ENCODE data around the gene HDDC3. TPM values are rescaled to one million over a fixed set of nuclear protein-coding genes. Genes with fewer than 3 reads are reported as not detected.

HDDC3 gene
- total RNA-seq, 1 experiment from 2014 or later: 18.1 TPM

DNA sequence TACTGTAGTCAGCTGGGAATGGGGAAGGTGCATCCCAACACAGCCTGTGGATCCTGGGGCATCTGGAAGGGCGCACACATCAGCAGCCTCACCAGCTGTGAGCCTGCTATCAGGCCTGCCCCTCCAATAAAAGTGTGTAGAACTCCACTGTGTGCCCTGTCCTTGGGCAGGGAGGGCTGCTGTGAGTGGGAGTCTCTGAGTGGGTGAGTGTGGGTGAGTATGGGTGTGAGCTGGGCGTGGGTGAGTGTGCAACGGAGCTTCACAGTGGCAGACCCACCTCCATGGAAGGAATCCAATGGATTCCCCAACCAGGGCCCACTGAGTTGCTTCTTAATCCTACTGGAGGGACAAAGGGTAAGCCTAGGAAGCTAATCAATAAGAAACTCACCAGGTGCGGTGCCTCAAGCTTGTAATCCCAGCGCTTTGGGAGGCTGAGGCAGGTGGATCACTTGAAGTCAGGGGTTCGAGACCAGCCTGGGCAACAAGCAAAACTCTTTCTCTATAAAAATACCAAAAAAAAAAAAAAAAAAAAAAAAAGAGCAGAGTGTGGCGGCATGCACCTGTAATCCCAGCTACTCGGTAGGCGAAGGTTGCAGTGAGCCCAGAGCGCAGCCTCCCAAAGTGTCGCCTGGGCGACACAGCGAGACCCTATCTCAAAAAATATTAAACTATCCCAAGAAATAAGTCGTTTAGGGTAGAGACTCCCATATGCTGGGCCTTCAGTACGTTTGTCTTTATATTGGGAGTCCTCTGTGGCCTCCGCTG is 21.8 kb upstream of the HDDC3 start:
- DNase-seq (ENCODE audit: low spot score): no peak

DNA sequence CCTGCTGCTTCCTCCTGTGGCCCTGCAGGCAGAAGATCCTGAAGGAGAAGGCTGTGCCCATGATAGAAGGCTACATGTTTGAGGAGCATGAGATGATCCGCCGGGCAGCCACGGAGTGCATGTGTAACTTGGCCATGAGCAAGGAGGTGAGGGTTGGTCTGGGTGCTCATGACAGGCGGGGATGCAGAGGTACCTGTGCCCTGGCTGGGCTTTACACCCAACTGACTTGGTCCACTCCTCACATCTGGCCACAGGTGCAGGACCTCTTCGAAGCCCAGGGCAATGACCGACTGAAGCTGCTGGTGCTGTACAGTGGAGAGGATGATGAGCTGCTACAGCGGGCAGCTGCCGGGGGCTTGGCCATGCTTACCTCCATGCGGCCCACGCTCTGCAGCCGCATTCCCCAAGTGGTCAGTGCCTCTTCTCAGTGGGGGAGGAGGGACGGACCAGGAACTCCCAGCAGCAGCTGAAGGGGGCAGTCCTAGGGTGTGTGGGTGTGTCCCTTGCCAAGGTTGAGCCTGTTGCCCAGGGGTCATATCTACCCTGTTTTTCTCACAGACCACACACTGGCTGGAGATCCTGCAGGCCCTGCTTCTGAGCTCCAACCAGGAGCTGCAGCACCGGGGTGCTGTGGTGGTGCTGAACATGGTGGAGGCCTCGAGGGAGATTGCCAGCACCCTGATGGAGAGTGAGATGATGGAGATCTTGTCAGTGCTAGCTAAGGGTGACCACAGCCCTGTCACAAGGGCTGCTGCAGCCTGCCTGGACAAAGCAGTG is 20.7 kb upstream of the HDDC3 start:
- no peak for DNase-seq (ENCODE audit: low spot score)

DNA sequence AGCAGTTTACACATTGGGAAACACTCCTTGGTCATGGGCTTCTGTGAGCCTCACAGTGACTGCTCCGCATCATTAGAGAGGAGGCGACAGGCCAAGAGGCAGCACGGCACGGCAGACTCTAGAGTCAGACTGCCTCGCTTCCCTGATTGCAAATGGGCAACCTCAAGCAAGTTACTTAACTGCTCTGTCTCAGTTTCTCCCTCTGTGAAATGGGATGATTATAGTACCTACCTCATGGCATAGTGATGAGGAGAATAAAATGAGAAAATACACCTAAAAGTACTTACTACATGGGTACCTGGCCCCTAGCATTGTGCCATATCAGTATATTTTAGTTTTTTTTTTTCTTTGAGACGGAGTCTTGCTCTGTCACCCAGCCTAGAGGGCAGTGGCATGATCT is 18.3 kb upstream of the HDDC3 start:
- no peak for DNase-seq (ENCODE audit: low spot score)

DNA sequence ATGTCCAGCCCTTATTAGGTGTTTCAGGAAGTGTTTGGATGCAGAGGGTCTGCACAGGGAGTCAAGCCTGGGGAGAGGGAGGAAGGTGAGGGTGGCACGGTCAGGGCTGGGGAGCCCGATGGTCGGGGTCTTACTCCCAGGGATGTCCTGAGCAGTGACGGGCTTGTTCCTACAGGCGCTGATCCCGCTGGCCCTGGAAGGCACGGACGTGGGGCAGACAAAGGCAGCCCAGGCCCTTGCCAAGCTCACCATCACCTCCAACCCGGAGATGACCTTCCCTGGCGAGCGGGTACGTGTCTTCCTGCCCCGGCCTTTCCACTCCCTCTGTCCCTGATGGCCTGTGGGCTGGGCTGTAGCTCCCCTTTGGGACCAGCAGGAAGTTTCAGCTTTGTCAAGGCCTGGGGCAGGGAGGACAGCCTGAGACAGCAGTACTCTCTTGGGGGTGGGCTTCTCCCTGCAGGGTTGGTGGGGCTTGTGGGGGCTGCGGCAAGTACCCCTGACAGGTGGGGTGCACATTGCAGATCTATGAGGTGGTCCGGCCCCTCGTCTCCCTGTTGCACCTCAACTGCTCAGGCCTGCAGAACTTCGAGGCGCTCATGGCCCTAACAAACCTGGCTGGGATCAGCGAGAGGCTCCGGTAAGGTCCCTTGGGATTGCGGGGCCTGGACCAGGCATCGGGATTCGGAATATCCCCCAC is 17.8 kb upstream of the HDDC3 start:
- DNase-seq (ENCODE audit: low spot score): no peak

DNA sequence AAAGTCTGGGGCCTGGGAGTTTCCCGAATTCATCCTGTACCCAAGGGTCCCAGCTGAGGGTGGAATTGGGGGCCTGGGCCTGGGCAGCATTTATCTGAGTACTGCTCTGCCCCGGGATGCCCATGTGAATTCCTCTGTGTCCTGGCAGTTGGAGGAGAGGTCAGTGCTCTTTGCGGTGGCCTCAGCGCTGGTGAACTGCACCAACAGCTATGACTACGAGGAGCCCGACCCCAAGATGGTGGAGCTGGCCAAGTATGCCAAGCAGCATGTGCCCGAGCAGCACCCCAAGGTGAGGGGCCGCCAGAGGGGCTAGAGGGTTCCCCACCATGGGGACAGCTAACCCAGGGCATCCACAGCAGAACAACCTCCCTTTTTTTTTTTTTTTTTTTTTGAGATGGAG is 16.2 kb upstream of the HDDC3 start:
- DNase-seq (ENCODE audit: low spot score): no peak

DNA sequence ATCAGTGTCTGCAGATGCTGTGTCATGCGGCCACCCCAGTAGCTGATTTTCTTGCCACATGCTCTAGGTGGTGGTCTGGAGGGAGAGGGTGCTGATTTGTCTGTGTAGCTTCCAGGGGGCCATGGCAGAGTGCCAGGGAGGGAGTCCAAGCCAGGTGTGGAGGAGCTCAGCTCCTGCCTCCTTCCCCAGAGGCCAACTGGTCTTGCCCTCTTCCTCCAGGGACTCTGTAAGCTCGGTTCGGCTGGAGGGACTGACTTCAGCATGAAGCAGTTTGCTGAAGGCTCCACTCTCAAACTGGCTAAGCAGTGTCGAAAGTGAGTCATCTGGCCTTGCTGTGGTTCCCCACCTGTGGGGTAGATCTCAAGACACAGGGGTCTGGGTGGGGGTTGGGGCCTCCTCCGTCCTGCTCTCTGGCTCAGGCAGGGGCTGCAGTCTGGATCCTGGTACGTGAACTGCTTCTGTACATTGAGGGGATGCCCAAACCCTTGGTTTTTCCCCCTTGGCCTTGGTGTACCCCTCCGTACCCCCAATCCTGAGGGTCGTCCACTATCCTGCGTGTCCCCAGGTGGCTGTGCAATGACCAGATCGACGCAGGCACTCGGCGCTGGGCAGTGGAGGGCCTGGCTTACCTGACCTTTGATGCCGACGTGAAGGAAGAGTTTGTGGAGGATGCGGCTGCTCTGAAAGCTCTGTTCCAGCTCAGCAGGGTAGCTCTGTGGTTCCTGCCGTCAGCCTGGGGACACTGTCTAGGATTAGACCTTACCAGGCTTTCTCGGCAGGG is 15.4 kb upstream of the HDDC3 start:
- DNase-seq (ENCODE audit: low spot score): no peak

DNA sequence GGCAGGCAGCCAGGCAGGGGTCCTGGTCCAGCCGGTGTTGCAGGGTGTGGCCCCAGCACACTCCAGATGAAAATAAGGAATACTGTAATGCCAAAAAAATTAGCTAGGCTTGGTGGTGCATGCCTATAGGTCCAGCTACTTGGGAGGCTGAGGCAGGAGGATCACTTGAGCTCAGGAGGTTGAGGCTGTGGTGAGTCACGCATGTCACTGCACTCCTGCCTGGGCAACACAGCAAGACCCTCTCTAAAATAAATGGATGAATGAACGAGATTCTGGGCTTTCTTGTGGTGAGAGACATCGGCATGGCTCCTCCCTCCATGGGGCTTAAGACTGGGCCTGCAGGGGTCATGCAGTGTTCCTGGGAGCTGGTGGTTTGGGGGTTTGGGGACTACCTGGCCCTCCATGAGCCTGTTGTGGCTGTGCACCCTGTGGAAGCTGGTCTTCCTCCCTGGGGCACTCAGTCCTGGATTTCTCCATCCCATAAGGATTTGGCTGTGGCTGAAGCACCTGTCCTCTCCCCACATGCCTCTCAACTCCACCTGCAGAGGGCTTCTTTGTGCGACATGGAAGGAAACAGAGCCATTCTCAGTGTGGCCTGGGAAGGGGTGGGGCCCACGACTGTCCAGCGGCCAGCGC is 14.7 kb upstream of the HDDC3 start:
- DNase-seq (ENCODE audit: low spot score): no peak

DNA sequence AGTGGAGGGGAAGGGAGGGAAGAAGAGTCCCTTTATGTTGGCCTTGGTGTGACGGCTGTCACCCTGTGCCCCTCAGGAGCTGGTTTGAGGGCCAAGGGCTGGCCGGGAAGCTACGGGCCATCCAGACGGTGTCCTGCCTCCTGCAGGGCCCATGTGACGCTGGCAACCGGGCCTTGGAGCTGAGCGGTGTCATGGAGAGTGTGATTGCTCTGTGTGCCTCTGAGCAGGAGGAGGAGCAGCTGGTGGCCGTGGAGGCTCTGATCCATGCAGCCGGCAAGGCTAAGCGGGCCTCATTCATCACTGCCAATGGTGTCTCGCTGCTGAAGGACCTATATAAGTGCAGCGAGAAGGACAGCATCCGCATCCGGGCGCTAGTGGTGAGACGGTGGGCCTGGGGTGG is 14.2 kb upstream of the HDDC3 start:
- DNase-seq (ENCODE audit: low spot score): no peak

DNA sequence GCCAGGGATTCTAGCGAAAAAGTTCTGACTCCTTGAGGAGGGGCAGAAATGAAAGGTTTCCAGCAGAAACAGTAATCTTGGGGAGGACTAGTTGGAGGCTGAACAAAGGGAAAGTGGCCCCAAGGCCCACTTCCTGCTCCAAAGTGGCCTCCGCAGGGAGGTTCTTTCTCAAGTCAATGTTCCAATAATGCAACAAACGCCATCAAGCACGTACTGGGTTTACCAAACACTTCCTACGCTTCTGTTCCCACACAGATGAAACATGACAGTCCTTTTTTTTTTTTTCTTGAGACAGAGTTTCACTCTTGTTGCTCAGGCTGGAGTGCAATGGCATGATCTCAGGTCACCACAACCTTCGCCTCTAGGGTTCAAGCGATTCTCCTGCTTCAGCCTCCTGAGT is 12.7 kb upstream of the HDDC3 start:
- DNase-seq (ENCODE audit: low spot score): no peak

DNA sequence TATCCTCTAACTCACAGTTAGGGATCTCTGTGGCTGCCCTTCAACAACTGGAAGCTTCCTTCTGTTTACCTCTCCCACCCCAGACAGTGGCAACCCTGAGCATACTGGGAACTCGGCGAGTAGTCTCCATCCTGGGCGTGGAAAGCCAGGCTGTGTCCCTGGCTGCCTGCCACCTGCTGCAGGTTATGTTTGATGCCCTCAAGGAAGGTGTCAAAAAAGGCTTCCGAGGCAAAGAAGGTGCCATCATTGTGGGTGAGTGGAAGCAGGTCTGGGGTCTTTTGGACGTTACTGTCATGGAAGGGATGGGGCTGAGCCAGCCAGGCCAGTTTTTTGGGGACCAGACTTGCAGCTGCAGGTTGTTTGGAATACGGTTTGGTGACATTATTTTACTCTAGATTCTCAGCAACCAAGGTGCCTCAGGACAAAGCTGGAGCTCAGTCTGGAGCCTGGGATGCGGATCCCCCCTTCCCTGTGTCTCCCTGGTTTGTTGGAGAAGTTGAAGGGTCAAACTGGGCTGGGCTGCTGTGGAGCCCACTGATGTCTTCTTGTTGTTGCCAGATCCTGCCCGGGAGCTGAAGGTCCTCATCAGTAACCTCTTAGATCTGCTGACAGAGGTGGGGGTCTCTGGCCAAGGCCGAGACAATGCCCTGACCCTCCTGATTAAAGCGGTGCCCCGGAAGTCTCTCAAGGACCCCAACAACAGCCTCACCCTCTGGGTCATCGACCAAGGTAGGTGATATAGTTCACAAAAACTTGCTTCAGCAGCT is 10.2 kb upstream of the HDDC3 start:
- DNase-seq (ENCODE audit: low spot score): no peak

DNA sequence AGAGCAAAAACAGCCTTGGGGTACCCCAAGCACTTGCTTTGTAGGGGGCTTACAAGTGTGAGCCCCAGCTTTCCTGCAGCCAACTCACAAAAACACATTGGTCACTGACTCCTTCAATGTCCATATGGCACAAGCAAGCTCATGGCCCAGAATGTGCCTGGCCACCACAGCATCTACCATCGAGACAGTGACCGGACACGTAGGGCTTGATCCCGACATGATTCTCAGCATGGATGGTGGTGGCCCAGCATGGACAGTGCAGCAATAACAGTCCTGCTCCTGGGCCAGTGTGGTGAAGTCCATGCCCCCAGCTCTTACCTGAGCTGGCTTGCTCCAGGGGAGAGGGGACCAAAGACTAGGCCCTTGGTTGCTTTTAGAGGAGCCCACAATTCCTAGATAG is 8.7 kb upstream of the HDDC3 start:
- DNase-seq (ENCODE audit: low spot score): no peak

DNA sequence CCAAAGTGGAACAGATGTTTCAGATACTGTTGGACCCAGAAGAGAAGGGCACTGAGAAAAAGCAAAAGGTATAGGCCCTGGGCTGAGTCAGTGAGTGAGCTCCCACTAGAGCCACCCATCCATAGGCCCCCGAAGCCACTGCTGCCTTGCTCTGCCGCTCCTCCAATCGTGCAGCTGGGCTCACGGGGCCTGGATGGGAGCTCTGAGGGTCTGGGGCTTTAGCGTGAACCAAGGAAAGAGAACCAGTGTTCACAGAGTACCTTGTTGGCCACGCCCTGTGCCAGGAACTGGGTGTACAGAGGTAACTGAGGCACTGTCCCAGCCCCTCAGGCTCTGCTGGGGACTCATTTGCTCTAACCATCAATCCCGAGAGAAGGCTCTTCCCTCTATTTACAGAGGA is 7.4 kb upstream of the HDDC3 start:
- DNase-seq (ENCODE audit: low spot score): no peak

DNA sequence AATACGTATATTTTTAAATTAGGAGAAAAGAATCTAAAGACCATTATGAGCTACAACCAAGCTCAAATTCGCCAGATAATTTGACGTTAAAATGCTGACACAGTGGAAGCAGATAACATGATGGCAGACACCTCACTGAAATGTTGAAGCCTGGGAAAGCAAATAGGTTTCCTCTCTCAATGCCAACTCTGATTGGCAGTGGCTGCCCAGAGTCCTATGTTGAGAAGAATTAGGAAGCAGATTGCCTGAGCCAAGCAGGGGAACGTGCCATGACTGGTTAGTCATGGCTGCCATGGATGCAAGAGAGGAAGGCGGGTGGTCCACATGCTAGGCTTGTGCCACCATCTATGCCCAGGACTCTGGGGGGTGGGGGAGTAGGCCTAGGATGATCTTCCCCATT is 5.9 kb upstream of the HDDC3 start:
- DNase-seq (ENCODE audit: low spot score): no peak

DNA sequence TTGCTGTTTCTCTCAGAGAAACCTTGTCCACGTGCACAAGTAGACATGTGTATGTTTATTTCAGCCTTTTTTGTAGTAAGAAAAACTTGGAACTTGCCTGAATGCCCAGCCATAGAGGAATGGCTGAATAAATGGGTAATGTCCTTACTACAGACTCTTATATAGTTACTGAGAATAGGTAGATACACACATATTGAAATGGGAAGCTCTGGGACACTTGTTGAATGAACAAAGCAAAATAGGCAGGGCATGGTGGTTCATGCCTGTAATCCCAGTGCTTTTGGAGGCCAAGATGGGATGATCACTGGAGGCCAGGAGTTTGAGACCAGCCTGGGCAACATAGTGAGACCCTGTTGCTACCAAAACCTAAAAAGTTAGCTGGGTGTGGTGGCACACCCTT is 4.5 kb upstream of the HDDC3 start:
- DNase-seq (ENCODE audit: low spot score): no peak

DNA sequence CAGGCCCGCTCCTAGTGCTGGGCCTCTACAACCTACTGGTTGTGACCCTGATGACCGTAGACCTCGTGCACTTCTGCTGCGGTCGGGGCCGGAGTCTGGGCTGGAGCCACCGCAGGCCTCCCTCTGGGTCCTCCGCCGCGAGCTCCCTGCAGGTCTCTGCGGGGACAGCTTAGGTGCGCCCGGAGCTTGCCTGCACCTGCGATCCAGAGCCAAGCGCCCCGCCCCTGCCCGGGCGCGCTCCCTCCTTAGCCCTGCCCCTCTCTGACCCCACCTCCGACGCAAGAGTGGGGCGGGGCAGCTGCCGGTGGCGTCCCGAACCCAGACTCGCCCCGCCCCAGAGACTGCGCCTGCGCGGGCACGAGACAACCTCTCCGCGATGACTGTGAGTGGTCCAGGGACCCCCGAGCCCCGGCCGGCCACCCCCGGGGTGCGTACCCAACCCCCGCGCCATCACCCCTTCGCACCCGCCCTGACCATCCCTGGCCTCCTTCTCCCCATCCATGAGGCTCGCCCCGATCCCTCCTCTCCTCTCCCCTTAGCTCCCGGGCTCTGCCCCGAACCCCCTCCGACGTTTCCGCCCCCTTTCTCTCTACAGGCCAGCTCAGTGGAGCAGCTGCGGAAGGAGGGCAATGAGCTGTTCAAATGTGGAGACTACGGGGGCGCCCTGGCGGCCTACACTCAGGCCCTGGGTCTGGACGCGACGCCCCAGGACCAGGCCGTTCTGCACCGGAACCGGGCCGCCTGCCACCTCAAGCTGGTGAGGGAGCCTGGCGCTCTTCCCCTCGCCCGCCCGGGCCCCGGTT is 2.8 kb upstream of the HDDC3 start, which contains the start of gene UNC45A:
UNC45A (plus strand) TSS at position 337 of the 803 bp plus-strand sequence; CDS start at position 377, 40 bp downstream.
- peak; percentile 69 for DNase-seq (ENCODE audit: low spot score)

DNA sequence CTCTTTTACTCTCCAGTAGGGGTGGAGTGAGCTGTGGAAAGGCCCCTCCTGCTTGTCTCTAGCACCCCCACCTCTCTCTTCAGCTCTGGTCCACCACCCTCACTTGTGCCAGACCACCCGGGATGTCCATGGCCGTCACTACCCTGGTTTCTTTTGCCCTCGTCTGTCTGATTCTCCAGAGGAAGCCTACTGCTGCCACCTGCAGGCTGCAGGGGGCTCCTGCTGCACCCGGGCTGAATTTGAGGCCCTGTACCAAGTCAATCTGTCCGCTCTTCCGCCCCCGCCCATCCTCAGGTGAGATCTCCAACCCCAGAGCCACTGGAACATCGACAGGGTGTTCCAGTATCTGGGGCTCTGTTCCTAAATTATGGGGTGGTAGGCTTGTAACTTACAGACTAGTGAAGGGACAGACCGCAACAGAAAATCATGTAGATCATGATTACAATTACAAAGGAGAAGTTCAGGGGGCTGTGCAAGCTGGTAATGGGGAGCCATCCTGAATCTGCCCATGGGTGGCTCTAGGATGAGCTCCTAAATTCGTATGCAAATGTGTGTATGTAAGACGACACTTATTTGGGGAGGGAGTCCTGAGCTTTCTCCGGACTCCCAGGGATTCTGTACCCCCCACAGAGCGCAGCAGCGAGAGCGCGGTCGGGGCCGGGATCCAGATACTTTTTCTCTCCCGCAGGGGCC is 2.1 kb upstream of the HDDC3 start:
- DNase-seq (ENCODE audit: low spot score): peak; percentile 76

DNA sequence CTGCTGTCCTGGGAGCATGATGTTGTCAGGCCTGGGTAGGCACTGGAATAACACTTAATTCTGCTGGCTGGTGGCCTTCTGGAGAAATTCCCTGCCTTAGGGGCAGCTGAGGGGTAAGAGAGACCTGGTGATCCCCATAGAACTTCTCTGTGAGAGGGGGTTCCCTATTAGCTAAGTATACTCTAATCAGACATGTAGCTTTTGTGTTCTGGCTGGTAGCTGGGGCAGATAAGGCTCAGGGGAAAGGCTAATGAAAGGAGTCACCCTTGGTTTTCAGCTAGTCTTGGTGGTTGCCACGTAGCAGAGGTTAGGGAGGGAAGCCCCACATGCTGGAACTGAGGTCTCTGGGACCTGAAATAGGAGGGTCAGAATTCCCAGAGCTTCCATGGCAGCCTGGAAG is 952 bp upstream of the HDDC3 start:
- DNase-seq (ENCODE audit: low spot score): no peak

DNA sequence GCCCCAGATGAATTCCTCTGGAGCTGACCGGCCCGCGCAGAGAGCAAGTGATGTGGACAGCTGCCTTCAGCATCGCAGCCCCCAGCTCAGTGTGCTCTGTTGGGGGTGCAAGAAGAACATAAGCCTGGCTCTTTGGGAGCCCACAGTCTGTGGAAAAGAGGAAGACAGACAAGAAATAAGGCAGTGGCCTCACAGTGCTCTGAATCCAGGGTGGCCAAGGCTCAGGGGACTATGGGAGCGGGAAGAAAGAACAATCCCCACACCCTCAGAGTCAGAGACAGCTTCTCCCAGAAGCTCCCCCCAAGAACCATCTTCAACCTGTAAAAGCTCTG is 277 bp upstream of the HDDC3 start:
- no peak for DNase-seq (ENCODE audit: low spot score)

DNA sequence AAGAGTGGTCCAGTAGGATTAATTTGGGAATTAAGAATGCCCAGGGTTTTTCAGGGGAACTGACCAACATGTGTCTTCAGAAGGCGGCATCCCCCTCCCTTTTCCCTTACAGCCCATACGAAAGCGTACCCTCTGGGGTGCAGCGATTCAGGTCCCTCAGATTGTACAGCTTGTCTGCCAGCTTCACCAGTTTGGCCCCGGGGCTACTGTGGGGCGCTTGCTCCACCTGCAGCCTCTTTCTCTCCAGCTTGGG is 848 bp downstream of the HDDC3 start:
- DNase-seq (ENCODE audit: low spot score): no peak
